H1 (cell line): ENCODE data around the gene GREB1. TPM values are rescaled to one million over a fixed set of nuclear protein-coding genes. Genes with fewer than 3 reads are reported as not detected.

Experiments
- CHD7 ChIP-seq: fragments of 300-600 bp; sonication (generic); IDR thresholded peaks from 2 replicates; pipeline ENCODE4 v1.7.1; 2012; ENCODE audit warnings: low read length, moderate library complexity, mild to moderate bottlenecking, inconsistent platforms; ENCODE audit not compliant: insufficient replicate concordance
- polyA plus RNA-seq, 7 experiments: library from polyadenylated mRNA; depleted of rRNA in 3 of 7; stranded (reverse) in 5 of 7; unstranded in 2 of 7; fragments of >200 nt in 5 of 7; fragments of 200-250 nt in 2 of 7; gene quantifications; 1 replicate in 5 of 7; 2 replicates in 1 of 7; 4 replicates in 1 of 7; pipeline versions ENCODE4 v1.2.1 to v1.2.3, GENCODE V29; 2011 to 2013; ENCODE audit warnings: missing spikeins in 2 of 7, mixed read lengths in 2 of 7
- total RNA-seq: library from RNA; stranded (reverse); fragmentation: NEBNext Ultra II Directional; extraction: Animal tissue kit (Norgen Biotek cat#: 25700); gene quantifications from 2 replicates; pipeline ENCODE4 v1.2.1, GENCODE V29; 2021

The GREB1 gene
- total and polyA plus RNA-seq, 2 of the 8 experiments (the other 6 are each of a cell fraction or from before 2014, with no cell fraction given): 7.9 to 43.4 TPM

DNA sequence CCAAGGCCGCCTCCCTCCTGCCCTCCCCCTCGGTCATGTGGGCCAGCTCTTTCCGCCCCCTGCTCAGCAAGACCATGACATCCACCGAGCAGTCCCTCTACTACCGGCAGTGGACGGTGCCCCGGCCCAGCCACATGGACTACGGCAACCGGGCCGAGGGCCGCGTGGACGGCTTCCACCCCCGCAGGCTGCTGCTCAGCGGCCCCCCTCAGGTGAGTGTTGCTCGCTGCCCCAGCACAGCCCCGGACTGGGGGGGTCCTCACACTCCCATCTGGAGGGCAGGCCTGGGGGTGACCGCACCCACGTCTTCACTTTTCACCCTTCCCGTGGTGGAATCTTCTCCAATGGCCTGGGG is 84.8 kb downstream of the GREB1 start (continued):
- TF ChIP-seq CHD7: no peak
